HG03159 (cell line): ENCODE data around the gene DDX27.

Experiments used
- ATAC-seq: cut with Tn5 transposase; IDR thresholded peaks from one replicate; pipeline ENCODE4 v1.9.1; 2021; ENCODE audit warnings: mild to moderate bottlenecking, moderate library complexity; ENCODE audit not compliant: unreplicated experiment

DDX27 gene

GRCh38 chr20:49276961-49277785 lies 58.0 kb downstream of the DDX27 start:
- no peak for ATAC-seq

GRCh38 chr20:49277786-49278035 lies 58.5 kb downstream of the DDX27 start:
- no peak for ATAC-seq

- ATAC-seq = peak; percentile 78
Measured at GRCh38 chr20:49278036-49278817, 59.0 kb downstream of the DDX27 start, which contains the start of gene ZNFX1. Gene ZNFX1, minus strand, starts transcription at chr20:49278057. Its CDS starts 2,218 bp downstream, at chr20:49275839.

GRCh38 chr20:49278818-49279676 lies 59.8 kb downstream of the DDX27 start:
- no peak for ATAC-seq

- no peak for ATAC-seq
Measured at GRCh38 chr20:49279677-49280462, 60.7 kb downstream of the DDX27 start.

GRCh38 chr20:49280463-49281058 lies 61.3 kb downstream of the DDX27 start:
- no peak for ATAC-seq

GRCh38 chr20:49281059-49281912 lies 62.1 kb downstream of the DDX27 start:
- no peak for ATAC-seq

GRCh38 chr20:49281913-49282467 lies 62.8 kb downstream of the DDX27 start:
- no peak for ATAC-seq

- no peak for ATAC-seq
Measured at GRCh38 chr20:49282584-49283171, 63.5 kb downstream of the DDX27 start.

GRCh38 chr20:49283176-49283702 lies 64.0 kb downstream of the DDX27 start:
- ATAC-seq = no peak

GRCh38 chr20:49283703-49284625 lies 64.7 kb downstream of the DDX27 start:
- no peak for ATAC-seq

GRCh38 chr20:49284818-49285217 lies 65.6 kb downstream of the DDX27 start:
- ATAC-seq = no peak

GRCh38 chr20:49285233-49285668 lies 66.0 kb downstream of the DDX27 start:
- ATAC-seq = no peak

GRCh38 chr20:49285813-49286494 lies 66.7 kb downstream of the DDX27 start:
- ATAC-seq = no peak

GRCh38 chr20:49286689-49287551 lies 67.7 kb downstream of the DDX27 start:
- no peak for ATAC-seq
